Loucy (cell line): Measurements from ENCODE around the gene LRP3.

Experiments
- CTCF ChIP-seq: fragments of 200-600 bp; sonication (generic); conservative IDR thresholded peaks from 2 replicates; pipeline ENCODE4 v1.5.1; 2014; ENCODE audit warnings: mild to moderate bottlenecking, antibody characterized with exemption, low read length
- EZH2phosphoT487 ChIP-seq: fragments of 200-600 bp; IDR thresholded peaks from 2 replicates; pipeline ENCODE4 v1.6.1; 2018; ENCODE audit warnings: antibody characterized with exemption, mild to moderate bottlenecking, moderate library complexity, borderline replicate concordance

- TF ChIP-seq CTCF, result no peak
- TF ChIP-seq EZH2phosphoT487, result no peak
Observed at GRCh38 chr19:33246709-33247440, 52.7 kb downstream of the LRP3 start.
